CD14-positive monocyte (primary cell): ENCODE results near the gene GRK4. TPM values are rescaled to one million over a fixed set of nuclear protein-coding genes. Genes with fewer than 3 reads are reported as not detected.
"Not testable (repeated sequence)": the region's sequence is repeated elsewhere in the genome, so short reads cannot be mapped to it uniquely, and the experiment has no call there.

Experiments
- DNase-seq, 3 donors: peaks; one replicate each; pipeline ENCODE4 v3.0.0-alpha.2; 2011 to 2022
- H2AFZ ChIP-seq: 2 replicates; pipeline ENCODE4 v1.6.0; 2012; ENCODE audit warnings: mild to moderate bottlenecking, low read depth, low read length, inconsistent platforms; ENCODE audit not compliant: insufficient read depth, poor library complexity, severe bottlenecking
- H3K27ac ChIP-seq, 2 donors: 1 replicate in 1 of 2; 2 replicates in 1 of 2; pipeline ENCODE4 v1.5.1; 2012 to 2013; ENCODE audit warnings: low read length in 2 of 2, control low read depth in 1 of 2, inconsistent platforms in 1 of 2, low read depth in 1 of 2, mild to moderate bottlenecking in 1 of 2
- H3K27me3 ChIP-seq, 2 donors: one replicate each; pipeline versions ENCODE4 v1.6.0 to v1.6.1; 2011 to 2013; ENCODE audit warnings: low read length in 2 of 2; ENCODE audit not compliant: control insufficient read depth in 2 of 2, insufficient read depth in 2 of 2
- H3K36me3 ChIP-seq, 2 donors: replicated peaks in 1 of 2; 1 replicate in 1 of 2; 2 replicates in 1 of 2; pipeline versions ENCODE4 v1.5.1 to v1.6.1; 2012 to 2013; ENCODE audit warnings: low read length in 2 of 2, control low read depth in 1 of 2, inconsistent platforms in 1 of 2, mild to moderate bottlenecking in 1 of 2; ENCODE audit not compliant: insufficient read depth in 2 of 2, control insufficient read depth in 1 of 2
- H3K4me1 ChIP-seq, 2 donors: 1 replicate in 1 of 2; 2 replicates in 1 of 2; pipeline versions ENCODE4 v1.5.1 to v1.6.1; 2012 to 2013; ENCODE audit warnings: low read length in 2 of 2, control low read depth in 1 of 2, inconsistent platforms in 1 of 2, mild to moderate bottlenecking in 1 of 2, moderate library complexity in 1 of 2; ENCODE audit not compliant: insufficient read depth in 2 of 2, control insufficient read depth in 1 of 2
- H3K4me2 ChIP-seq: replicated peaks from 2 replicates; pipeline ENCODE3; 2012; ENCODE audit warnings: low read length, moderate library complexity, mild to moderate bottlenecking; ENCODE audit not compliant: poor library complexity, severe bottlenecking; ENCODE audit errors: extremely low read depth
- H3K4me3 ChIP-seq, 3 experiments: fragments of 200-600 bp in 1 of 3; sonication (generic) in 1 of 3; replicated peaks in 1 of 3; 1 replicate in 2 of 3; 2 replicates in 1 of 3; pipeline ENCODE4 v1.5.1; 2011 to 2013; ENCODE audit warnings: low read length in 3 of 3, mild to moderate bottlenecking in 3 of 3, control low read depth in 2 of 3, low read depth in 2 of 3, inconsistent platforms in 1 of 3, moderate library complexity in 1 of 3
- H3K79me2 ChIP-seq: 2 replicates; pipeline ENCODE4 v1.6.0; 2012; ENCODE audit warnings: mild to moderate bottlenecking, control low read depth, inconsistent platforms, low read length, moderate library complexity; ENCODE audit not compliant: insufficient read depth
- H3K9ac ChIP-seq: 2 replicates; pipeline ENCODE4 v1.6.0; 2017; ENCODE audit warnings: low read length, mild to moderate bottlenecking; ENCODE audit not compliant: insufficient read depth, poor library complexity, severe bottlenecking
- H3K9me3 ChIP-seq, 2 donors: replicated peaks in 1 of 2; 1 replicate in 1 of 2; 2 replicates in 1 of 2; pipeline versions ENCODE4 v1.5.1 to v1.6.1; 2012 to 2013; ENCODE audit warnings: low read length in 2 of 2, control low read depth in 1 of 2; ENCODE audit not compliant: control insufficient read depth in 1 of 2, insufficient read depth in 1 of 2
- H4K20me1 ChIP-seq: 2 replicates; pipeline ENCODE4 v1.6.0; 2012; ENCODE audit warnings: mild to moderate bottlenecking, low read length, control low read depth, moderate library complexity; ENCODE audit not compliant: insufficient read depth
- H3K27ac Mint-ChIP-seq, 7 donors: one replicate each; pipeline ENCODE4 v1.8.0; 2020; ENCODE audit warnings: mild to moderate bottlenecking in 7 of 7, mixed read lengths in 7 of 7, moderate library complexity in 6 of 7, inconsistent platforms in 2 of 7
- H3K27me3 Mint-ChIP-seq, 3 donors: one replicate each; pipeline ENCODE4 v1.8.0; 2021 to 2022; ENCODE audit warnings: low read depth in 3 of 3, mild to moderate bottlenecking in 3 of 3, mixed read lengths in 3 of 3, moderate library complexity in 3 of 3, inconsistent platforms in 1 of 3
- H3K36me3 Mint-ChIP-seq, 2 donors: one replicate each; pipeline ENCODE4 v1.8.0; 2020; ENCODE audit warnings: mixed read lengths in 2 of 2, inconsistent platforms in 1 of 2, mild to moderate bottlenecking in 1 of 2
- H3K4me1 Mint-ChIP-seq: one replicate; pipeline ENCODE4 v1.8.0; 2020; ENCODE audit warnings: mild to moderate bottlenecking, mixed read lengths
- H3K4me3 Mint-ChIP-seq, 2 donors: one replicate each; pipeline ENCODE4 v1.8.0; 2020; ENCODE audit warnings: mild to moderate bottlenecking in 2 of 2, mixed read lengths in 2 of 2, moderate library complexity in 1 of 2
- H3K9me3 Mint-ChIP-seq, 7 donors: one replicate each; pipeline ENCODE4 v1.8.0; 2020 to 2022; ENCODE audit warnings: mixed read lengths in 7 of 7, mild to moderate bottlenecking in 6 of 7, moderate library complexity in 6 of 7, inconsistent platforms in 2 of 7
- CTCF ChIP-seq: fragments of 200-600 bp; IDR thresholded peaks from one replicate; pipeline ENCODE4 v1.8.0; 2022; ENCODE audit warnings: antibody characterized with exemption, mild to moderate bottlenecking
- WGBS: methylation state at CpG from one replicate; pipeline ENCODE4 v1.1.5; 2013; ENCODE audit warnings: missing lambda C conversion rate; ENCODE audit not compliant: insufficient coverage; 5-methylcytosine and 5-hydroxymethylcytosine counted together
- intact Hi-C, 2 donors: fragments of 100-400 bp; cut with micrococcal nuclease; formaldehyde crosslinking; loops; one replicate each; pipeline versions ENCODE4 v1.15.0 to v1.15.1; 2023
- polyA plus RNA-seq, 3 donors: library from polyadenylated mRNA; depleted of rRNA in 1 of 3; unstranded in 2 of 3; stranded (reverse) in 1 of 3; fragments of 300-500 nt in 2 of 3; fragments of >200 nt in 1 of 3; fragmentation: Illumina TruSeq in 2 of 3; gene quantifications; 1 replicate in 2 of 3; 2 replicates in 1 of 3; pipeline ENCODE4 v1.2.3, GENCODE V29; 2012 to 2021

Gene GRK4
- polyA plus RNA-seq, 3 donors: 1.1 to 1.2 (median 1.2) TPM

- intact Hi-C loops: no loop called here
- Mint-ChIP-seq H3K27ac (no peak overlapping the region), H3K27me3 (no peaks in the 10 kb centered on the region), H3K4me1 (peaks cover 20% of the 10 kb centered on the region), H3K36me3 (peaks cover 43 to 55% of the 10 kb centered on the region in 2 donors), H3K4me3 (no peak overlapping the region), H3K9me3 (no peaks in the 10 kb centered on the region)
- H3K36me3 ChIP-seq: peaks cover 38 to 51% of the 10 kb centered on the region in 2 donors
- no peak overlapping the region for H3K9ac ChIP-seq
- peaks cover 70% of the 10 kb centered on the region for H4K20me1 ChIP-seq
- peaks cover 47% of the 10 kb centered on the region for H3K79me2 ChIP-seq
- no peak for DNase-seq
- H2AFZ ChIP-seq: no peak overlapping the region
- H3K4me1 ChIP-seq: peaks cover 16 to 21% of the 10 kb centered on the region in 2 donors
- H3K4me2 ChIP-seq: no peak overlapping the region
- WGBS: 88% methylated on average over 7 of the region's 9 CpGs
- H3K27ac ChIP-seq: no peak overlapping the region
- no peaks in the 10 kb centered on the region for H3K27me3 ChIP-seq
- TF ChIP-seq CTCF: no peak
- H3K4me3 ChIP-seq: no peak overlapping the region
- no peaks in the 10 kb centered on the region for H3K9me3 ChIP-seq
Observed at GRCh38 chr4:2958446-2958845, 4.9 kb upstream of the GRK4 start.

- H3K4me2 ChIP-seq, H3K27ac ChIP-seq: not testable (repeated sequence)
- peaks cover 26 to 34% of the 10 kb centered on the region in 2 donors for H3K4me1 ChIP-seq
Observed at GRCh38 chr4:2960450-2960849, 2.9 kb upstream of the GRK4 start.

More at GRCh38 chr4:2960450-2960849, 2.9 kb upstream of the GRK4 start:
- H3K36me3 Mint-ChIP-seq: peaks cover 34 to 41% of the 10 kb centered on the region in 2 donors
- H3K9me3 ChIP-seq, H3K4me3 ChIP-seq, H3K27me3 ChIP-seq, H2AFZ ChIP-seq, DNase-seq, H3K27ac Mint-ChIP-seq, H3K9me3 Mint-ChIP-seq, H3K4me3 Mint-ChIP-seq, H3K9ac ChIP-seq, H3K27me3 Mint-ChIP-seq: not testable (repeated sequence)
- H3K4me1 Mint-ChIP-seq: peaks cover 30% of the 10 kb centered on the region
- H3K36me3 ChIP-seq: peaks cover 25 to 37% of the 10 kb centered on the region in 2 donors
- H4K20me1 ChIP-seq: peaks cover 53% of the 10 kb centered on the region
- peaks cover 47% of the 10 kb centered on the region for H3K79me2 ChIP-seq
- intact Hi-C loops: loop anchor here (5.0 to 10.0 kb wide), 5 partner anchors 87 to 1106 kb away; partner anchors contain the start of genes LETM1 (in 2 of the 2), CFAP99 (in 1 of the 2), FAM193A (in 1 of the 2) and RGS12 (in 1 of the 2)
- no CpG with 5 or more reads among the region's 4 CpGs for WGBS
